Measurements from ENCODE around the gene TSPAN13. TPM values are rescaled to one million over a fixed set of nuclear protein-coding genes. Genes with fewer than 3 reads are reported as not detected.

TSPAN13 gene
- total and polyA plus RNA-seq, 8 donors: 112 to 266 (median 136) TPM

DNA sequence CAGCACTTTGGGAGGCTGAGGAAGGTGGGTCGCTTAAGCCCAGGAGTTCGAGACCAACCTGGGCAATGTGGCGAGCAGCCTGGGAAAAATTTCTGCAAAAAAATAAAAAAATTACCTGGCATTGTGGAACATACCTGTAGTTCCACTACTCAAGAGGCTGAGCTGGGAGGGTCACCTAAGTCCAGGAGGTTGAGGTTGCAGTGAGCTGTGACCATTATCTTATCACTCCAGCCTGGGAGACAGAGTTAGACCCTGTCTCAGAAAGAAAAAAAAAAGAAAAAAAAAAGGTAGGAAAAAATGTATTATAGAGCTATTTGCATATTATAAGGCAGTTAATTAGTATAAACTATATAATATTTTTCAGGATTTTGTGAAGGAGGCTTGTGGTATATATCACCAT is 11.0 kb upstream of the TSPAN13 start:
- no peak for ATAC-seq
- H3K27me3 ChIP-seq: no peaks in the 10 kb centered on the region
- H3K27ac ChIP-seq: no peak overlapping the region
- intact Hi-C loops (cut with DNase I): no loop called here
- no peak overlapping the region for H3K4me3 ChIP-seq
- H3K4me1 ChIP-seq: no peaks in the 10 kb centered on the region
- no peaks in the 10 kb centered on the region for H3K9me3 ChIP-seq
- TF ChIP-seq, protein P1, sequence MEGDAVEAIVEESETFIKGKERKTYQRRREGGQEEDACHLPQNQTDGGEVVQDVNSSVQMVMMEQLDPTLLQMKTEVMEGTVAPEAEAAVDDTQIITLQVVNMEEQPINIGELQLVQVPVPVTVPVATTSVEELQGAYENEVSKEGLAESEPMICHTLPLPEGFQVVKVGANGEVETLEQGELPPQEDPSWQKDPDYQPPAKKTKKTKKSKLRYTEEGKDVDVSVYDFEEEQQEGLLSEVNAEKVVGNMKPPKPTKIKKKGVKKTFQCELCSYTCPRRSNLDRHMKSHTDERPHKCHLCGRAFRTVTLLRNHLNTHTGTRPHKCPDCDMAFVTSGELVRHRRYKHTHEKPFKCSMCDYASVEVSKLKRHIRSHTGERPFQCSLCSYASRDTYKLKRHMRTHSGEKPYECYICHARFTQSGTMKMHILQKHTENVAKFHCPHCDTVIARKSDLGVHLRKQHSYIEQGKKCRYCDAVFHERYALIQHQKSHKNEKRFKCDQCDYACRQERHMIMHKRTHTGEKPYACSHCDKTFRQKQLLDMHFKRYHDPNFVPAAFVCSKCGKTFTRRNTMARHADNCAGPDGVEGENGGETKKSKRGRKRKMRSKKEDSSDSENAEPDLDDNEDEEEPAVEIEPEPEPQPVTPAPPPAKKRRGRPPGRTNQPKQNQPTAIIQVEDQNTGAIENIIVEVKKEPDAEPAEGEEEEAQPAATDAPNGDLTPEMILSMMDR (IDR thresholded peaks at IDR 0.05): no peak
- no peaks in the 10 kb centered on the region for H3K36me3 ChIP-seq
- DNase-seq: no peak

GRCh38 chr7:16743236-16743635 is 10.3 kb upstream of the TSPAN13 start:
- no peaks in the 10 kb centered on the region for H3K36me3 ChIP-seq
- peak in 1 of 4 donors; percentile 70 for DNase-seq
- no peak for ATAC-seq
- intact Hi-C loops (cut with DNase I): no loop called here
- H3K9me3 ChIP-seq: no peaks in the 10 kb centered on the region
- H3K27me3 ChIP-seq: no peaks in the 10 kb centered on the region
- peak overlapping the region in 1 of 2 donors; percentile 55 for H3K27ac ChIP-seq
- no peaks in the 10 kb centered on the region for H3K4me1 ChIP-seq
- H3K4me3 ChIP-seq: no peak overlapping the region
- TF ChIP-seq, protein P1 (IDR thresholded peaks at IDR 0.05): no peak

GRCh38 chr7:16744518-16745250 is 8.9 kb upstream of the TSPAN13 start:
- TF ChIP-seq, protein P1 (IDR thresholded peaks at IDR 0.05): no peak
- ATAC-seq (no peak), DNase-seq (no peak)
- intact Hi-C loops (cut with DNase I): no loop called here
- H3K4me1 ChIP-seq: no peaks in the 10 kb centered on the region
- no peak overlapping the region for H3K4me3 ChIP-seq
- no peaks in the 10 kb centered on the region for H3K9me3 ChIP-seq
- no peaks in the 10 kb centered on the region for H3K36me3 ChIP-seq
- H3K27ac ChIP-seq: peak overlapping the region in 1 of 2 donors; percentile 30
- no peaks in the 10 kb centered on the region for H3K27me3 ChIP-seq

- Histone ChIP-seq H3K4me3 (no peak overlapping the region), H3K9me3 (no peaks in the 10 kb centered on the region), H3K36me3 (no peaks in the 10 kb centered on the region), H3K4me1 (no peaks in the 10 kb centered on the region), H3K27me3 (no peaks in the 10 kb centered on the region), H3K27ac (no peak overlapping the region)
- ATAC-seq: no peak
- intact Hi-C loops (cut with DNase I): no loop called here
- no peak for DNase-seq
- TF ChIP-seq, protein P1 (IDR thresholded peaks at IDR 0.05): no peak
Measured at GRCh38 chr7:16745645-16746044, 7.9 kb upstream of the TSPAN13 start.

GRCh38 chr7:16747102-16747501 is 6.5 kb upstream of the TSPAN13 start:
- Histone ChIP-seq H3K9me3 (no peaks in the 10 kb centered on the region), H3K4me3 (no peak overlapping the region), H3K27ac (no peak overlapping the region), H3K4me1 (no peaks in the 10 kb centered on the region), H3K36me3 (no peaks in the 10 kb centered on the region), H3K27me3 (no peaks in the 10 kb centered on the region)
- intact Hi-C loops (cut with DNase I): no loop called here
- DNase-seq (peak in 1 of 4 donors; percentile 72), ATAC-seq (no peak)
- TF ChIP-seq, protein P1 (IDR thresholded peaks at IDR 0.05): no peak

Data from left lung (tissue), 10 donors.